AG04450 (cell line): ENCODE results near the gene ZNF117. TPM values are rescaled to one million over a fixed set of nuclear protein-coding genes. Genes with fewer than 3 reads are reported as not detected.
"Not testable (repeated sequence)": the region's sequence is repeated elsewhere in the genome, so short reads cannot be mapped to it uniquely, and the experiment has no call there.

Experiments
- CTCF ChIA-PET: fragments of 300-600, 350-600 bp; formaldehyde crosslinking; extraction: SDS; loops from one replicate; lab custom pipeline; 2022; ENCODE audit warnings: antibody characterized with exemption, inconsistent platforms; lab: Charles Lee
- POLR2A ChIA-PET: fragments of 350-600 bp; formaldehyde crosslinking; extraction: SDS; loops from one replicate; lab custom pipeline; 2021; ENCODE audit warnings: antibody characterized with exemption, inconsistent platforms; lab: Yijun Ruan, JAX
- DNase-seq: peaks from one replicate; pipeline ENCODE4 v3.0.0-alpha.2; 2011; ENCODE audit warnings: low read depth, low spot score
- H3K27ac ChIP-seq: one replicate; pipeline ENCODE4 v1.5.1; 2012; ENCODE audit warnings: low read depth, low read length, control low read depth
- H3K27me3 ChIP-seq: one replicate; pipeline ENCODE4 v1.6.0; 2012; ENCODE audit warnings: low read length; ENCODE audit not compliant: control insufficient read depth, insufficient read depth
- H3K4me3 ChIP-seq: 2 replicates; pipeline ENCODE4 v1.5.1; 2011; ENCODE audit warnings: mild to moderate bottlenecking, low read depth, low read length, control low read depth
- H3K9me3 ChIP-seq: 2 replicates; pipeline ENCODE4 v1.5.1; 2012; ENCODE audit warnings: low read length; ENCODE audit not compliant: control insufficient read depth, insufficient read depth
- polyA plus RNA-seq: library from polyadenylated mRNA; depleted of rRNA; stranded (reverse); fragments of >200 nt; gene quantifications from 2 replicates; pipeline ENCODE4 v1.2.3, GENCODE V29; 2011
- TF ChIP-seq, protein P1 (sequence below): IDR thresholded peaks from 2 replicates; pipeline ENCODE4 v1.5.1; 2011; ENCODE audit warnings: low read depth, low read length, control low read depth, inconsistent platforms

ZNF117 gene
- polyA plus RNA-seq, 1 experiment = 12.9 TPM

DNA sequence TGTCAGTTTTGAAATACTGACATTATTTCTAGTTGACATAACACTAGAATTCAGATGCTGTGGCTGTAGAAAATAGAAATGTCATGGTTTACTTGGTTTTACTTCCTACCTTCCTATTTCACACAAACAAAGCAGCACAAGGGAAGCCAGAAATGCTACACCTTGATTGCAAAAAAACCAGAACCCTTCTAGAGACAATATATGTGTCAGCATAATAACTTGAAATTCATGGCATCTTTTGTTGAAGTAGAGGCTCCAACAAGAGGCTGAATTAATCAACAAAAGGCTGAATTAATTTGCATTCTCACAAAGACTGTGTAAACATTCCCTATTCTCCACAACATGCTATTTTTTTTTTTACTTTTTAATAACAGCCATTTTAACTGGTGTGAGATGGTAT, 25.2 kb downstream of the ZNF117 start:
- no peak overlapping the region for H3K4me3 ChIP-seq
- TF ChIP-seq, protein P1, sequence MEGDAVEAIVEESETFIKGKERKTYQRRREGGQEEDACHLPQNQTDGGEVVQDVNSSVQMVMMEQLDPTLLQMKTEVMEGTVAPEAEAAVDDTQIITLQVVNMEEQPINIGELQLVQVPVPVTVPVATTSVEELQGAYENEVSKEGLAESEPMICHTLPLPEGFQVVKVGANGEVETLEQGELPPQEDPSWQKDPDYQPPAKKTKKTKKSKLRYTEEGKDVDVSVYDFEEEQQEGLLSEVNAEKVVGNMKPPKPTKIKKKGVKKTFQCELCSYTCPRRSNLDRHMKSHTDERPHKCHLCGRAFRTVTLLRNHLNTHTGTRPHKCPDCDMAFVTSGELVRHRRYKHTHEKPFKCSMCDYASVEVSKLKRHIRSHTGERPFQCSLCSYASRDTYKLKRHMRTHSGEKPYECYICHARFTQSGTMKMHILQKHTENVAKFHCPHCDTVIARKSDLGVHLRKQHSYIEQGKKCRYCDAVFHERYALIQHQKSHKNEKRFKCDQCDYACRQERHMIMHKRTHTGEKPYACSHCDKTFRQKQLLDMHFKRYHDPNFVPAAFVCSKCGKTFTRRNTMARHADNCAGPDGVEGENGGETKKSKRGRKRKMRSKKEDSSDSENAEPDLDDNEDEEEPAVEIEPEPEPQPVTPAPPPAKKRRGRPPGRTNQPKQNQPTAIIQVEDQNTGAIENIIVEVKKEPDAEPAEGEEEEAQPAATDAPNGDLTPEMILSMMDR = no peak
- H3K27ac ChIP-seq = no peak overlapping the region
- ChIA-PET CTCF (interaction anchor here (0.9 kb wide), 1 partner anchor 15 kb away, joined by 3 read pairs; no protein-coding TSS in a partner anchor), POLR2A (no interaction called here)
- H3K27me3 ChIP-seq = no peaks in the 10 kb centered on the region
- peaks cover 3% of the 10 kb centered on the region; the same call in 1 of the 2 replicates for H3K9me3 ChIP-seq
- no peak for DNase-seq

- Histone ChIP-seq H3K9me3 (peaks cover 4% of the 10 kb centered on the region; the same call in 1 of the 2 replicates), H3K27ac (no peak overlapping the region), H3K4me3 (no peak overlapping the region), H3K27me3 (no peaks in the 10 kb centered on the region)
- TF ChIP-seq, protein P1 = no peak
- CTCF ChIA-PET = interaction anchor here (1.6 kb wide), 1 partner anchor 349 kb away, joined by 6 read pairs; no protein-coding TSS in a partner anchor
- DNase-seq = no peak
- POLR2A ChIA-PET = no interaction called here
These were observed 31.6 kb downstream of the ZNF117 start for GRCh38 chr7:64959072-64959747.

- Histone ChIP-seq H3K9me3 (peaks cover 10% of the 10 kb centered on the region; the same call in 1 of the 2 replicates), H3K27ac (no peak overlapping the region), H3K27me3 (peaks cover 17% of the 10 kb centered on the region), H3K4me3 (no peak overlapping the region)
- DNase-seq = peak; percentile 1
- CTCF ChIA-PET = interaction anchor here (0.6 to 5.4 kb wide), 12 partner anchors 12 to 1425 kb away, joined by 3 to 117 read pairs (median 4); partner anchors contain the start of gene ERV3-1
- TF ChIP-seq, protein P1 = peak; percentile 79
- POLR2A ChIA-PET = interaction anchor here (0.6 kb wide), 2 partner anchors 75 to 87 kb away, joined by 3 to 6 read pairs; no protein-coding TSS in a partner anchor
These were observed 39.5 kb downstream of the ZNF117 start for GRCh38 chr7:64951250-64951848.

- H3K4me3 ChIP-seq, DNase-seq, POLR2A ChIA-PET, H3K27ac ChIP-seq: not testable (repeated sequence)
- Histone ChIP-seq H3K9me3 (peaks cover 10% of the 10 kb centered on the region; the same call in 1 of the 2 replicates), H3K27me3 (peaks cover 22% of the 10 kb centered on the region)
- CTCF ChIA-PET = interaction anchor here (0.6 to 5.4 kb wide), 11 partner anchors 11 to 1424 kb away, joined by 3 to 117 read pairs (median 3); partner anchors contain the start of gene ERV3-1
These were observed 40.2 kb downstream of the ZNF117 start for GRCh38 chr7:64950673-64951072.

DNA sequence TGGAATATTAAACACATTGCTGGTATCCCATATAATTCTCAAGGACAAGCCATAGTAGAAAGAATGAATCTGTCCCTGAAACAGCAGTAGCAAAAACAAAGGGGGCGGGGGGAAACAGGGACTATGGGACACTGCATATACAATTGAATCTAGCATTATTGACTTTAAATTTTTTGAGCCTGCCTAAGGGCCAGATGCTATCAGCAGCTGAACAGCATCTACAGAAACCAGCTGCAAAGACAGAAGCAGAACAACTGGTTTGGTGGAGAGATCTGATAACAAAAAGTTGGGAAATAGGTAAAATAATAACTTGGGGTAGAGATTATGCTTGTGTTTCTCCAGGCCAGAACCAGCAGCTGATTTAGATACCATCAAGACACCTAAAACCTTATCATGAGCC, 42.1 kb downstream of the ZNF117 start:
- H3K27ac ChIP-seq, H3K9me3 ChIP-seq, POLR2A ChIA-PET, DNase-seq, H3K4me3 ChIP-seq: not testable (repeated sequence)
- peaks cover 27% of the 10 kb centered on the region for H3K27me3 ChIP-seq
- CTCF ChIA-PET = interaction anchor here (5.4 kb wide), 1 partner anchor 359 kb away, joined by 117 read pairs; no protein-coding TSS in a partner anchor
